HepG2 (cell line): ENCODE data around the gene CIITA. TPM values are rescaled to one million over a fixed set of nuclear protein-coding genes. Genes with fewer than 3 reads are reported as not detected.
A peak's percentile ranks its signal among the peaks of the same experiment; 100 is the strongest.

Experiments
- ATAC-seq: fragments of 200-7000 bp; cut with Tn5 transposase; 3 replicates; pipeline ENCODE4 v1.9.1; 2020; ENCODE audit warnings: mild to moderate bottlenecking, moderate library complexity
- BruUV-seq: library from RNA; stranded (reverse); fragments of 400-500 nt; replicated peaks from 2 replicates; lab custom pipeline; 2021; lab: Mats Ljungman, UMichigan
- CTCF ChIA-PET: fragments of 300-600 bp; formaldehyde crosslinking; extraction: SDS; loops from one replicate; lab custom pipeline; 2021; ENCODE audit warnings: low total read pairs, inconsistent platforms, low intra/inter-chr PET ratio; lab: Yijun Ruan, JAX
- POLR2A ChIA-PET: fragments of 350-600 bp; sonication (Branson Sonifier 250); formaldehyde crosslinking; loops from one replicate; lab custom pipeline; 2020; ENCODE audit warnings: antibody characterized with exemption, inconsistent platforms; lab: Yijun Ruan, JAX
- DNase-seq: peaks from one replicate; pipeline ENCODE4 v3.0.0-alpha.2; 2015; ENCODE audit warnings: low spot score
- FAIRE-seq: peaks from 3 replicates; lab custom pipeline; 2011; peaks lifted over from hg19 to GRCh38; lab: Jason Lieb, UNC
- H2AFZ ChIP-seq: one replicate; pipeline ENCODE4 v1.6.1; 2011; ENCODE audit warnings: low read length, inconsistent platforms
- H3K27ac ChIP-seq: fragments of 300-600 bp; 3 replicates; pipeline ENCODE4 v1.8.0; 2011; ENCODE audit warnings: mixed run types, mild to moderate bottlenecking, mixed read lengths, low read length, inconsistent platforms; ENCODE audit not compliant: insufficient read depth; ENCODE audit errors: extremely low read length
- H3K27me3 ChIP-seq, 2 experiments: fragments of 200-600 bp in 1 of 2; 2 replicates in 1 of 2; 3 replicates in 1 of 2; pipeline versions ENCODE4 v1.6.0 to v1.8.0; 2011; ENCODE audit warnings: low read length in 2 of 2, mild to moderate bottlenecking in 2 of 2, moderate library complexity in 2 of 2, inconsistent platforms in 1 of 2; ENCODE audit not compliant: insufficient read depth in 2 of 2, control insufficient read depth in 1 of 2
- H3K36me3 ChIP-seq, 2 experiments: fragments of 200-600 bp in 1 of 2; replicated peaks in 1 of 2; 2 replicates in 1 of 2; 3 replicates in 1 of 2; pipeline versions ENCODE4 v1.5.1 to v1.8.0; 2011; ENCODE audit warnings: low read length in 2 of 2, inconsistent platforms in 1 of 2; ENCODE audit not compliant: insufficient read depth in 2 of 2, control insufficient read depth in 1 of 2
- H3K4me1 ChIP-seq: 2 replicates; pipeline ENCODE4 v1.5.1; 2012; ENCODE audit warnings: low read length, inconsistent platforms; ENCODE audit not compliant: insufficient read depth
- H3K4me2 ChIP-seq: 2 replicates; pipeline ENCODE4 v1.6.0; 2011; ENCODE audit warnings: low read depth, low read length, inconsistent platforms
- H3K4me3 ChIP-seq, 3 experiments: fragments of 200-600 bp in 1 of 3; sonication (generic), shearing (Covaris generic) in 1 of 3; replicated peaks in 1 of 3; 2 replicates each; pipeline ENCODE4 v1.5.1; 2011 to 2016; ENCODE audit warnings: low read length in 3 of 3, inconsistent platforms in 2 of 3, low read depth in 2 of 3, mild to moderate bottlenecking in 2 of 3, control low read depth in 1 of 3, mixed read lengths in 1 of 3; ENCODE audit not compliant: insufficient read depth in 1 of 3
- H3K79me2 ChIP-seq: one replicate; pipeline ENCODE4 v1.6.1; 2011; ENCODE audit warnings: low read length, inconsistent platforms; ENCODE audit not compliant: insufficient read depth
- H3K9ac ChIP-seq: 2 replicates; pipeline ENCODE4 v1.6.0; 2011; ENCODE audit warnings: mild to moderate bottlenecking, low read depth, low read length, inconsistent platforms; ENCODE audit not compliant: insufficient read depth
- H3K9me3 ChIP-seq: 2 replicates; pipeline ENCODE4 v1.5.1; 2012; ENCODE audit warnings: mild to moderate bottlenecking, low read length
- H4K20me1 ChIP-seq: 2 replicates; pipeline ENCODE4 v1.6.0; 2011; ENCODE audit warnings: inconsistent platforms, mild to moderate bottlenecking, low read length, moderate library complexity; ENCODE audit not compliant: insufficient read depth
- ATM ChIP-seq: fragments of 450-650 bp; IDR thresholded peaks from 2 replicates; pipeline ENCODE4 v1.7.1; 2017; ENCODE audit warnings: mild to moderate bottlenecking, borderline replicate concordance
- MAX ChIP-seq: IDR thresholded peaks from 2 replicates; pipeline ENCODE4 v1.6.1; 2012; ENCODE audit warnings: inconsistent platforms
- MEIS1 ChIP-seq: sonication (generic); formaldehyde crosslinking; IDR thresholded peaks from 2 replicates; pipeline ENCODE4 v1.9.0; 2021; ENCODE audit warnings: mild to moderate bottlenecking, missing genetic modification reagents, moderate library complexity, borderline replicate concordance
- NFYC ChIP-seq: IDR thresholded peaks from 2 replicates; pipeline ENCODE4 v1.6.1; 2016; ENCODE audit warnings: missing genetic modification reagents, missing compliant biosample characterization
- SOX5 ChIP-seq: IDR thresholded peaks from 2 replicates; pipeline ENCODE4 v1.6.1; 2016; ENCODE audit warnings: borderline replicate concordance
- SP1 ChIP-seq, 2 experiments: fragments of 450-650 bp in 1 of 2; sonication (generic) in 1 of 2; formaldehyde crosslinking in 1 of 2; IDR thresholded peaks; 2 replicates each; pipeline versions ENCODE4 v1.4.0 to v1.6.1; 2016 to 2020; ENCODE audit warnings: missing genetic modification reagents in 1 of 2
- ZNF280D ChIP-seq: sonication (generic); formaldehyde crosslinking; IDR thresholded peaks from 2 replicates; pipeline ENCODE4 v1.5.1; 2020; ENCODE audit warnings: mild to moderate bottlenecking, missing genetic modification reagents
- ZNF547 ChIP-seq: sonication (generic); formaldehyde crosslinking; IDR thresholded peaks from 2 replicates; pipeline ENCODE4 v1.5.1; 2020; ENCODE audit warnings: mild to moderate bottlenecking, missing genetic modification reagents
- ZNF678 ChIP-seq: sonication (generic); formaldehyde crosslinking; IDR thresholded peaks from 2 replicates; pipeline ENCODE4 v1.4.0; 2020; ENCODE audit warnings: mild to moderate bottlenecking, missing genetic modification reagents
- WGBS: methylation state at CpG from one replicate; pipeline ENCODE4 v1.1.6; 2017; ENCODE audit warnings: low lambda C conversion rate; 5-methylcytosine and 5-hydroxymethylcytosine counted together
- in situ Hi-C: cut with HindIII; loops from 2 replicates; pipeline ENCODE4 v1.10.0; 2017; ENCODE audit warnings: low pct_unique_long_range_greater_than_20kb; ENCODE audit not compliant: extremely low pct_ligation_motif_present
- intact Hi-C: fragments of 100-400 bp; cut with micrococcal nuclease; formaldehyde crosslinking; loops from one replicate; pipeline ENCODE4 v1.10.0; 2022; ENCODE audit not compliant: unreplicated experiment
- polyA plus RNA-seq, 8 experiments: library from polyadenylated mRNA; depleted of rRNA in 3 of 8; stranded (reverse) in 7 of 8; unstranded in 1 of 8; fragments of >200 nt; fragmentation: Illumina TruSeq in 4 of 8; extraction: Trizol in 4 of 8; gene quantifications; 2 replicates each; pipeline versions ENCODE4 v1.2.1 to v1.2.3, GENCODE V29; 2011 to 2016; ENCODE audit warnings: low read depth in 4 of 8, missing spikeins in 1 of 8, mixed read lengths in 1 of 8; ENCODE audit not compliant: insufficient read depth in 1 of 8
- total RNA-seq, 5 experiments: library from RNA; depleted of rRNA; stranded (reverse); fragments of >200 nt; fragmentation: Illumina TruSeq; extraction: Trizol; gene quantifications; 2 replicates each; pipeline ENCODE4 v1.2.3, GENCODE V29; 2016; ENCODE audit warnings: low read depth in 1 of 5
- TF ChIP-seq, protein P1 (sequence below): sonication (generic); formaldehyde crosslinking; IDR thresholded peaks from 2 replicates; pipeline ENCODE4 v1.8.0; 2022; ENCODE audit warnings: missing genetic modification reagents, mild to moderate bottlenecking, moderate library complexity, borderline replicate concordance
- TF ChIP-seq, protein P2 (sequence below): sonication (generic); formaldehyde crosslinking; IDR thresholded peaks from 2 replicates; pipeline ENCODE4 v1.4.0; 2020; ENCODE audit warnings: mild to moderate bottlenecking, missing genetic modification reagents

The CIITA gene
- total and polyA plus RNA-seq, 2 of the 13 experiments (the other 11 are each of a cell fraction or from before 2014, with no cell fraction given), result 0.08 to 0.09 TPM

DNA sequence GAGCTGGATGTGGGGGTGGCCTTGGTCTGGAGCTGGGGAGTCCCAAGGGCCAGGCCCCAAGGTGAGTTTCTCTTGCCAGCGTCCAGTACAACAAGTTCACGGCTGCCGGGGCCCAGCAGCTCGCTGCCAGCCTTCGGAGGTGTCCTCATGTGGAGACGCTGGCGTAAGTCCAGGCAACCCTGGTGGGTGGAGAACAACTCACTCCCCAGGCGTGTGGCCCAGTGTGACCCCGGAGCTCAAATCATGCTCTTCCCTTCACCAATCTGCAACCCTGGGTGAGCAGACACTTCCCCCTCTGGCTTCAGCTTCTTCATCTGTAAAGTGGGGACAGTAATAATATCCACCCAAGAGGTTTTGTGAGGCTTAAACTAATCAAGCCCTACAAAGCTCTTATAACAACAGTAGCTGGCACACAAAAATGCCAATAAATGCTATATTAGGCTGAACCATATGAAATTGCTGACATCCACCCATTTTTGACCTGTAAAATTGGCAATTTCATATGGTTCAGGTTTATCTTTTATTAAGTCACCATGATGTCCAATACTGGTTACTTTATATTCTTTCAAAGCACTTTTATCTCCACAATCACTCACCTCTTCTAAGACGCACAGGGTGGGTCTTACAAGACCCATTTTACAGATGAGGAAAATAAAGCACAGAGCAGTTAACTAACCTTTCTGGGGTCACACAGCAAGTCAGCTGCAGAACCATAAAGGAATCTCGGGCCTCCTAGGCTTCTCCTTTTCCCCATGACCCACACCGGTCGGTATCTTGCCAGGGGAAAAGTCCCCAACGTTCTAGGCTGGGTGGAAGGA is 45.5 kb downstream of the CIITA start (continued):
- TF ChIP-seq ZNF280D, result no peak
- peak; percentile 48; the same call in 1 of the 2 replicates for TF ChIP-seq MAX
- TF ChIP-seq SOX5, result no peak

GRCh38 chr16:10923146-10923649 is 46.2 kb downstream of the CIITA start:
- ATAC-seq, result peak; percentile 67
- peaks cover 7 to 17% of the 10 kb centered on the region in 2 experiments for H3K36me3 ChIP-seq
- peak overlapping the region; percentile 25; the same call in 1 of the 2 replicates for H3K9ac ChIP-seq
- POLR2A ChIA-PET, result interaction anchor here (0.6 to 3.1 kb wide), 17 partner anchors 9 to 665 kb away, joined by 3 to 60 read pairs (median 4); partner anchors contain the start of genes ATF7IP2, CLEC16A, DEXI and EMP2
- no peaks in the 10 kb centered on the region for H4K20me1 ChIP-seq
- CTCF ChIA-PET, result no interaction called here
- intact Hi-C loops (loop anchor here (2.0 kb wide), 1 partner anchor 402 kb away; no protein-coding TSS in a partner anchor), in situ Hi-C loops (loop anchor here (5.0 kb wide), 1 partner anchor 181 kb away; the partner anchor contains the start of gene NUBP1)
- 7% methylated on average over 9 of the region's 10 CpGs for WGBS
- peaks cover 39% of the 10 kb centered on the region for H3K4me1 ChIP-seq
- peak overlapping the region; percentile 54 for H3K27ac ChIP-seq
- H3K9me3 ChIP-seq, result no peaks in the 10 kb centered on the region
- H3K79me2 ChIP-seq, result no peaks in the 10 kb centered on the region
- peak overlapping the region; percentile 22 to 72 (median 41); a peak in 5 of 6 replicates for H3K4me3 ChIP-seq
- H3K4me2 ChIP-seq, result peak overlapping the region; percentile 97
- H3K27me3 ChIP-seq, result peaks cover 0 to 4% of the 10 kb centered on the region in 2 experiments; a peak in 1 of 5 replicates
- FAIRE-seq, result peak; percentile 58
- BruUV-seq, result no TSS peak
- H2AFZ ChIP-seq, result no peak overlapping the region
- peak; percentile 73 for DNase-seq
- TF ChIP-seq, protein P1, sequence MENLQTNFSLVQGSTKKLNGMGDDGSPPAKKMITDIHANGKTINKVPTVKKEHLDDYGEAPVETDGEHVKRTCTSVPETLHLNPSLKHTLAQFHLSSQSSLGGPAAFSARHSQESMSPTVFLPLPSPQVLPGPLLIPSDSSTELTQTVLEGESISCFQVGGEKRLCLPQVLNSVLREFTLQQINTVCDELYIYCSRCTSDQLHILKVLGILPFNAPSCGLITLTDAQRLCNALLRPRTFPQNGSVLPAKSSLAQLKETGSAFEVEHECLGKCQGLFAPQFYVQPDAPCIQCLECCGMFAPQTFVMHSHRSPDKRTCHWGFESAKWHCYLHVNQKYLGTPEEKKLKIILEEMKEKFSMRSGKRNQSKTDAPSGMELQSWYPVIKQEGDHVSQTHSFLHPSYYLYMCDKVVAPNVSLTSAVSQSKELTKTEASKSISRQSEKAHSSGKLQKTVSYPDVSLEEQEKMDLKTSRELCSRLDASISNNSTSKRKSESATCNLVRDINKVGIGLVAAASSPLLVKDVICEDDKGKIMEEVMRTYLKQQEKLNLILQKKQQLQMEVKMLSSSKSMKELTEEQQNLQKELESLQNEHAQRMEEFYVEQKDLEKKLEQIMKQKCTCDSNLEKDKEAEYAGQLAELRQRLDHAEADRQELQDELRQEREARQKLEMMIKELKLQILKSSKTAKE, result no peak
- TF ChIP-seq ZNF678 (CRISPR knock-in tag) (no peak), SP1 (IDR thresholded peaks at IDR 0.05) (no peak), SP1 (CRISPR knock-in tag; IDR thresholded peaks at IDR 0.05) (peak; percentile 59), ATM (no peak), ZNF547 (0 out of 2 replicates have a peak, but pooled peaks have one; percentile 18), NFYC (CRISPR knock-in tag) (no peak), MEIS1 (CRISPR knock-in tag) (peak; percentile 71; the same call in 1 of the 2 replicates)
- TF ChIP-seq, protein P2, sequence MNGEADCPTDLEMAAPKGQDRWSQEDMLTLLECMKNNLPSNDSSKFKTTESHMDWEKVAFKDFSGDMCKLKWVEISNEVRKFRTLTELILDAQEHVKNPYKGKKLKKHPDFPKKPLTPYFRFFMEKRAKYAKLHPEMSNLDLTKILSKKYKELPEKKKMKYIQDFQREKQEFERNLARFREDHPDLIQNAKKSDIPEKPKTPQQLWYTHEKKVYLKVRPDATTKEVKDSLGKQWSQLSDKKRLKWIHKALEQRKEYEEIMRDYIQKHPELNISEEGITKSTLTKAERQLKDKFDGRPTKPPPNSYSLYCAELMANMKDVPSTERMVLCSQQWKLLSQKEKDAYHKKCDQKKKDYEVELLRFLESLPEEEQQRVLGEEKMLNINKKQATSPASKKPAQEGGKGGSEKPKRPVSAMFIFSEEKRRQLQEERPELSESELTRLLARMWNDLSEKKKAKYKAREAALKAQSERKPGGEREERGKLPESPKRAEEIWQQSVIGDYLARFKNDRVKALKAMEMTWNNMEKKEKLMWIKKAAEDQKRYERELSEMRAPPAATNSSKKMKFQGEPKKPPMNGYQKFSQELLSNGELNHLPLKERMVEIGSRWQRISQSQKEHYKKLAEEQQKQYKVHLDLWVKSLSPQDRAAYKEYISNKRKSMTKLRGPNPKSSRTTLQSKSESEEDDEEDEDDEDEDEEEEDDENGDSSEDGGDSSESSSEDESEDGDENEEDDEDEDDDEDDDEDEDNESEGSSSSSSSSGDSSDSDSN (CRISPR knock-in tag), result no peak
